DND-41 (cell line): ENCODE data around the gene ZNF609.
A peak's percentile ranks its signal among the peaks of the same experiment; 100 is the strongest.

Source experiments
- ATAC-seq: fragments of 200-7000 bp; cut with Tn5 transposase; 3 replicates; pipeline ENCODE4 v1.9.1; 2021; ENCODE audit warnings: low read depth; ENCODE audit not compliant: insufficient read depth
- DNase-seq: peaks from one replicate; pipeline ENCODE4 v3.0.0-alpha.2; 2020
- H2AFZ ChIP-seq: 2 replicates; pipeline ENCODE4 v1.6.0; 2012; ENCODE audit warnings: low read depth, low read length
- H3K27ac ChIP-seq: 2 replicates; pipeline ENCODE4 v1.5.1; 2012; ENCODE audit warnings: low read length, inconsistent platforms
- H3K27me3 ChIP-seq: fragments of 200-600 bp; sonication (generic); 2 replicates; pipeline ENCODE4 v1.6.0; 2012; ENCODE audit warnings: low read length, mild to moderate bottlenecking, inconsistent platforms; ENCODE audit not compliant: insufficient read depth, poor library complexity
- H3K36me3 ChIP-seq: 2 replicates; pipeline ENCODE4 v1.5.1; 2012; ENCODE audit warnings: low read length, inconsistent platforms; ENCODE audit not compliant: insufficient read depth
- H3K4me1 ChIP-seq: 2 replicates; pipeline ENCODE4 v1.5.1; 2012; ENCODE audit warnings: mild to moderate bottlenecking, low read length; ENCODE audit not compliant: insufficient read depth
- H3K4me2 ChIP-seq: 2 replicates; pipeline ENCODE4 v1.6.0; 2012; ENCODE audit warnings: mild to moderate bottlenecking, moderate library complexity, low read length, inconsistent platforms; ENCODE audit not compliant: insufficient read depth
- H3K4me3 ChIP-seq, 2 experiments: fragments of 200-600 bp in 1 of 2; shearing (Covaris generic) in 1 of 2; 2 replicates each; pipeline ENCODE4 v1.5.1; 2012 to 2016; ENCODE audit warnings: inconsistent platforms in 2 of 2, low read length in 2 of 2, mild to moderate bottlenecking in 2 of 2, low read depth in 1 of 2, moderate library complexity in 1 of 2
- H3K79me2 ChIP-seq: 2 replicates; pipeline ENCODE4 v1.6.0; 2012; ENCODE audit warnings: low read length, inconsistent platforms; ENCODE audit not compliant: insufficient read depth
- H3K9ac ChIP-seq: 2 replicates; pipeline ENCODE4 v1.6.0; 2012; ENCODE audit warnings: low read depth, mild to moderate bottlenecking, inconsistent platforms, low read length, moderate library complexity
- H3K9me3 ChIP-seq: 2 replicates; pipeline ENCODE4 v1.5.1; 2012; ENCODE audit warnings: low read length, moderate library complexity, mild to moderate bottlenecking, inconsistent platforms; ENCODE audit not compliant: insufficient read depth, severe bottlenecking
- H4K20me1 ChIP-seq: 2 replicates; pipeline ENCODE4 v1.6.0; 2012; ENCODE audit warnings: low read length; ENCODE audit not compliant: insufficient read depth
- CTCF ChIP-seq: IDR thresholded peaks from 2 replicates; pipeline ENCODE4 v1.5.1; 2012; ENCODE audit warnings: borderline replicate concordance, low read length, moderate library complexity, mild to moderate bottlenecking; ENCODE audit not compliant: poor library complexity, severe bottlenecking; ENCODE audit errors: extremely low read depth
- EZH2 ChIP-seq: IDR thresholded peaks from 3 replicates; pipeline ENCODE4 v1.6.1; 2012; ENCODE audit warnings: borderline replicate concordance, low read depth, mild to moderate bottlenecking, moderate library complexity, low read length, inconsistent platforms; ENCODE audit not compliant: severe bottlenecking

The ZNF609 gene, protein sequence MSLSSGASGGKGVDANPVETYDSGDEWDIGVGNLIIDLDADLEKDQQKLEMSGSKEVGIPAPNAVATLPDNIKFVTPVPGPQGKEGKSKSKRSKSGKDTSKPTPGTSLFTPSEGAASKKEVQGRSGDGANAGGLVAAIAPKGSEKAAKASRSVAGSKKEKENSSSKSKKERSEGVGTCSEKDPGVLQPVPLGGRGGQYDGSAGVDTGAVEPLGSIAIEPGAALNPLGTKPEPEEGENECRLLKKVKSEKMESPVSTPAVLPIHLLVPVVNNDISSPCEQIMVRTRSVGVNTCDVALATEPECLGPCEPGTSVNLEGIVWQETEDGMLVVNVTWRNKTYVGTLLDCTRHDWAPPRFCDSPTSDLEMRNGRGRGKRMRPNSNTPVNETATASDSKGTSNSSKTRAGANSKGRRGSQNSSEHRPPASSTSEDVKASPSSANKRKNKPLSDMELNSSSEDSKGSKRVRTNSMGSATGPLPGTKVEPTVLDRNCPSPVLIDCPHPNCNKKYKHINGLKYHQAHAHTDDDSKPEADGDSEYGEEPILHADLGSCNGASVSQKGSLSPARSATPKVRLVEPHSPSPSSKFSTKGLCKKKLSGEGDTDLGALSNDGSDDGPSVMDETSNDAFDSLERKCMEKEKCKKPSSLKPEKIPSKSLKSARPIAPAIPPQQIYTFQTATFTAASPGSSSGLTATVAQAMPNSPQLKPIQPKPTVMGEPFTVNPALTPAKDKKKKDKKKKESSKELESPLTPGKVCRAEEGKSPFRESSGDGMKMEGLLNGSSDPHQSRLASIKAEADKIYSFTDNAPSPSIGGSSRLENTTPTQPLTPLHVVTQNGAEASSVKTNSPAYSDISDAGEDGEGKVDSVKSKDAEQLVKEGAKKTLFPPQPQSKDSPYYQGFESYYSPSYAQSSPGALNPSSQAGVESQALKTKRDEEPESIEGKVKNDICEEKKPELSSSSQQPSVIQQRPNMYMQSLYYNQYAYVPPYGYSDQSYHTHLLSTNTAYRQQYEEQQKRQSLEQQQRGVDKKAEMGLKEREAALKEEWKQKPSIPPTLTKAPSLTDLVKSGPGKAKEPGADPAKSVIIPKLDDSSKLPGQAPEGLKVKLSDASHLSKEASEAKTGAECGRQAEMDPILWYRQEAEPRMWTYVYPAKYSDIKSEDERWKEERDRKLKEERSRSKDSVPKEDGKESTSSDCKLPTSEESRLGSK (N-terminal part only)

GRCh38 chr15:64460206-64460723, at the start of gene ZNF609:
Gene ZNF609, plus strand, starts transcription at chr15:64460578. Its CDS starts 38,842 bp downstream, at chr15:64499420.
- H3K36me3 ChIP-seq = no peaks in the 10 kb centered on the region
- DNase-seq = peak; percentile 91
- peak within 1 kb of the TSS; percentile 83 for H3K27ac ChIP-seq
- H3K4me3 ChIP-seq = peak within 1 kb of the TSS; percentile 22 to 74; a peak in 3 of 4 replicates
- peak within 1 kb of the TSS; percentile 97 for H2AFZ ChIP-seq
- peak; percentile 71 for ATAC-seq
- H3K4me2 ChIP-seq = peak within 1 kb of the TSS; percentile 82
- peaks cover 44% of the 10 kb centered on the region for H3K79me2 ChIP-seq
- H3K9me3 ChIP-seq = no peaks in the 10 kb centered on the region
- peak within 1 kb of the TSS; percentile 58 for H3K9ac ChIP-seq
- peaks cover 6% of the 10 kb centered on the region; the same call in 1 of the 2 replicates for H4K20me1 ChIP-seq
- peak; percentile 29 for TF ChIP-seq CTCF
- no peak for TF ChIP-seq EZH2
- no peaks in the 10 kb centered on the region for H3K27me3 ChIP-seq
- peaks cover 50% of the 10 kb centered on the region for H3K4me1 ChIP-seq

GRCh38 chr15:64412216-64412615, 48.2 kb upstream of the ZNF609 start:
- DNase-seq (no peak), ATAC-seq (no peak)
- Histone ChIP-seq H4K20me1 (no peaks in the 10 kb centered on the region), H2AFZ (no peak overlapping the region), H3K4me1 (no peaks in the 10 kb centered on the region), H3K4me3 (no peak overlapping the region), H3K9ac (no peak overlapping the region), H3K27ac (no peak overlapping the region), H3K36me3 (peaks cover 25% of the 10 kb centered on the region; the same call in 1 of the 2 replicates), H3K79me2 (no peaks in the 10 kb centered on the region), H3K9me3 (no peaks in the 10 kb centered on the region), H3K4me2 (no peak overlapping the region), H3K27me3 (no peaks in the 10 kb centered on the region)
- TF ChIP-seq EZH2 (no peak), CTCF (no peak)

DNA sequence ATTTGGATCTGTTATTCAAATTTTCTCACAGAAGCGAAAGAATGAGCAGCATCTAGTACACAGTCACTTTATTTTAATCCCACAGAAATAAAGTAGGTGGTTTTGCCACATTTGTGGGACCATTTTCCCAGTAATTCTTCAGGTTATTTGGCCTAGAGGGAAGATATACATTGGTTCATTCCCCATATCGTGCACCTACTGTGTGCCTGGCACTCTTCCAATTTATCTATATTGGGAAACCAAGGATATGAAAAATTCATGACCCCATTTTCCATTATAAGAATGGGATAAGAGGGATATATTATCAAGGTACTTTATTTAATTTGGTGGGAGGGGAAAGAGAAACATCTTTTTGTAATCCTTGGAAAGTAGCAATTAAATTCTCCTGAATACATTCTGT, 37.7 kb upstream of the ZNF609 start:
- H3K79me2 ChIP-seq = no peaks in the 10 kb centered on the region
- no peak overlapping the region for H3K9ac ChIP-seq
- ATAC-seq (no peak), DNase-seq (no peak)
- H3K9me3 ChIP-seq = no peaks in the 10 kb centered on the region
- H3K4me3 ChIP-seq = no peak overlapping the region
- H3K27ac ChIP-seq = no peak overlapping the region
- no peaks in the 10 kb centered on the region for H3K27me3 ChIP-seq
- no peaks in the 10 kb centered on the region for H4K20me1 ChIP-seq
- TF ChIP-seq EZH2 = no peak
- TF ChIP-seq CTCF = no peak
- no peak overlapping the region for H2AFZ ChIP-seq
- peaks cover 28% of the 10 kb centered on the region for H3K36me3 ChIP-seq
- no peak overlapping the region for H3K4me2 ChIP-seq
- peaks cover 9% of the 10 kb centered on the region for H3K4me1 ChIP-seq
